ENCODE data around the gene ACOX1. TPM values are rescaled to one million over a fixed set of nuclear protein-coding genes. Genes with fewer than 3 reads are reported as not detected.

ACOX1 gene
- total RNA-seq, 1 donor from 2014 or later, result 36.1 TPM

- Mint-ChIP-seq H3K9me3 (ENCODE audit: unreplicated experiment) (no peaks in the 10 kb centered on the region), H3K27me3 (ENCODE audit: unreplicated experiment) (peaks cover 4% of the 10 kb centered on the region), H3K4me1 (ENCODE audit: unreplicated experiment) (peaks cover 13% of the 10 kb centered on the region), H3K27ac (ENCODE audit: unreplicated experiment) (no peak overlapping the region), H3K4me3 (ENCODE audit: unreplicated experiment) (no peak overlapping the region), H3K36me3 (ENCODE audit: low read depth, unreplicated experiment) (peaks cover 13% of the 10 kb centered on the region)
- no peak for DNase-seq (ENCODE audit: low spot score)
- TF ChIP-seq CTCF (IDR thresholded peaks at IDR 0.05; ENCODE audit: unreplicated experiment), result no peak
Measured at GRCh38 chr17:75965468-75965867, 13.5 kb downstream of the ACOX1 start.

- H3K27ac Mint-ChIP-seq (ENCODE audit: unreplicated experiment), result no peak overlapping the region
- H3K27me3 Mint-ChIP-seq (ENCODE audit: unreplicated experiment), result peaks cover 4% of the 10 kb centered on the region
- H3K4me3 Mint-ChIP-seq (ENCODE audit: unreplicated experiment), result no peak overlapping the region
- H3K4me1 Mint-ChIP-seq (ENCODE audit: unreplicated experiment), result no peaks in the 10 kb centered on the region
- DNase-seq (ENCODE audit: low spot score), result no peak
- TF ChIP-seq CTCF (IDR thresholded peaks at IDR 0.05; ENCODE audit: unreplicated experiment), result no peak
- H3K9me3 Mint-ChIP-seq (ENCODE audit: unreplicated experiment), result no peaks in the 10 kb centered on the region
- H3K36me3 Mint-ChIP-seq (ENCODE audit: low read depth, unreplicated experiment), result peaks cover 9% of the 10 kb centered on the region
Measured at GRCh38 chr17:75959839-75960511, 19.0 kb downstream of the ACOX1 start.

GRCh38 chr17:75959051-75959838, 19.7 kb downstream of the ACOX1 start:
- no peak overlapping the region for H3K4me3 Mint-ChIP-seq (ENCODE audit: unreplicated experiment)
- DNase-seq (ENCODE audit: low spot score), result no peak
- peaks cover 9% of the 10 kb centered on the region for H3K36me3 Mint-ChIP-seq (ENCODE audit: low read depth, unreplicated experiment)
- H3K4me1 Mint-ChIP-seq (ENCODE audit: unreplicated experiment), result no peaks in the 10 kb centered on the region
- no peak overlapping the region for H3K27ac Mint-ChIP-seq (ENCODE audit: unreplicated experiment)
- H3K27me3 Mint-ChIP-seq (ENCODE audit: unreplicated experiment), result peaks cover 4% of the 10 kb centered on the region
- no peaks in the 10 kb centered on the region for H3K9me3 Mint-ChIP-seq (ENCODE audit: unreplicated experiment)
- no peak for TF ChIP-seq CTCF (IDR thresholded peaks at IDR 0.05; ENCODE audit: unreplicated experiment)

- Mint-ChIP-seq H3K27me3 (ENCODE audit: unreplicated experiment) (no peaks in the 10 kb centered on the region), H3K4me3 (ENCODE audit: unreplicated experiment) (peak overlapping the region; percentile 43), H3K36me3 (ENCODE audit: low read depth, unreplicated experiment) (peaks cover 25% of the 10 kb centered on the region), H3K27ac (ENCODE audit: unreplicated experiment) (no peak overlapping the region), H3K9me3 (ENCODE audit: unreplicated experiment) (no peaks in the 10 kb centered on the region), H3K4me1 (ENCODE audit: unreplicated experiment) (no peaks in the 10 kb centered on the region)
- TF ChIP-seq CTCF (IDR thresholded peaks at IDR 0.05; ENCODE audit: unreplicated experiment), result no peak
- DNase-seq (ENCODE audit: low spot score), result no peak
Measured at GRCh38 chr17:75950855-75951554, 28.0 kb downstream of the ACOX1 start.

Measured in endothelial cell (in vitro differentiated cells).